Esophagus (tissue), 2 donors: ENCODE data around the gene CDC27. TPM values are rescaled to one million over a fixed set of nuclear protein-coding genes. Genes with fewer than 3 reads are reported as not detected.
"Not testable (repeated sequence)": the region's sequence is repeated elsewhere in the genome, so short reads cannot be mapped to it uniquely, and the experiment has no call there.

Experiments used
- H3K27ac ChIP-seq, 2 donors: one replicate each; pipeline ENCODE4 v1.5.1; 2013; ENCODE audit warnings: low read depth in 2 of 2, mild to moderate bottlenecking in 2 of 2, inconsistent platforms in 1 of 2, low read length in 1 of 2, moderate library complexity in 1 of 2
- H3K27me3 ChIP-seq, 2 donors: one replicate each; pipeline ENCODE4 v1.6.1; 2013; ENCODE audit warnings: low read length in 2 of 2, control low read depth in 1 of 2, mild to moderate bottlenecking in 1 of 2; ENCODE audit not compliant: insufficient read depth in 2 of 2, control insufficient read depth in 1 of 2
- H3K36me3 ChIP-seq, 2 donors: one replicate each; pipeline ENCODE4 v1.6.1; 2013; ENCODE audit warnings: low read length in 1 of 2; ENCODE audit not compliant: control insufficient read depth in 2 of 2, insufficient read depth in 2 of 2
- H3K4me1 ChIP-seq, 2 donors: one replicate each; pipeline ENCODE4 v1.6.1; 2013; ENCODE audit warnings: low read length in 1 of 2; ENCODE audit not compliant: control insufficient read depth in 2 of 2, insufficient read depth in 2 of 2
- H3K4me3 ChIP-seq, 2 donors: one replicate each; pipeline ENCODE4 v1.5.1; 2013; ENCODE audit warnings: low read length in 2 of 2, mild to moderate bottlenecking in 2 of 2, low read depth in 1 of 2, moderate library complexity in 1 of 2
- H3K9me3 ChIP-seq, 2 donors: one replicate each; pipeline ENCODE4 v1.6.1; 2013; ENCODE audit warnings: mild to moderate bottlenecking in 2 of 2, low read depth in 1 of 2, low read length in 1 of 2, moderate library complexity in 1 of 2; ENCODE audit not compliant: control insufficient read depth in 2 of 2, insufficient read depth in 1 of 2
- WGBS, 2 donors: extraction: QIAGEN DNeasy Blood & Tissue Kit; methylation state at CpG; one replicate each; pipeline ENCODE4 v1.1.7; 2013; 5-methylcytosine and 5-hydroxymethylcytosine counted together
- polyA plus RNA-seq, 2 donors: library from polyadenylated mRNA; stranded (reverse); fragments of 200-250 nt; gene quantifications; one replicate each; pipeline ENCODE4 v1.2.3, GENCODE V29; 2013
- donor health status: healthy with polysubstance abuse.
- donor health status: Bipolar disorder and iron deficiency.

CDC27 gene
- polyA plus RNA-seq, 2 donors: 9.0 to 16.7 TPM

DNA sequence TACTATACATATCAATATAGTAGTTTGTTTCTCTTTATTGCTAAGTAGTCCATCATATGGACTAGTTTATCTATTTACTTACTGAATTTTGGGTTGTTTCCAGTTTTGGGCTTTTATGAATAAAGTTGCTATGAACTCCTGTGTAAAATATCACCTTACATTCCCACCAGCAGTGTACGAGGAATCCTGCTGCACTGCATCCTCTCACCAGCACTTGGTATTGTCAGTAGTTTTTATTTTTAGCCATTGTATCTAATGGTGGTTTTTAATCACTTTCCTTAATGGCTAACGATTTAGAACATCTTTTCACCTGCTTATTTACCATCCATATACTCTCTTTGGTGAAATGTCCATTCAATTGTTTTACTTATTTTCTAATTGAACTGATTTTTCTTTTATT is 24.0 kb downstream of the CDC27 start:
- 87 to 88% methylated on average over 2 of the region's 2 CpGs for WGBS, 2 donors
- Histone ChIP-seq H3K27me3 (no peaks in the 10 kb centered on the region), H3K4me3 (no peak overlapping the region), H3K9me3 (no peaks in the 10 kb centered on the region), H3K4me1 (no peaks in the 10 kb centered on the region), H3K27ac (no peak overlapping the region), H3K36me3 (peaks cover 4 to 5% of the 10 kb centered on the region in 2 donors)

- H3K9me3 ChIP-seq: no peaks in the 10 kb centered on the region
- no peak overlapping the region for H3K4me3 ChIP-seq
- H3K4me1 ChIP-seq: no peaks in the 10 kb centered on the region
- H3K27me3 ChIP-seq: no peaks in the 10 kb centered on the region
- WGBS, 2 donors: 97% methylated on average over 5 of the region's 5 CpGs
- peaks cover 4 to 8% of the 10 kb centered on the region in 2 donors for H3K36me3 ChIP-seq
- H3K27ac ChIP-seq: no peak overlapping the region
Measured at GRCh38 chr17:47164263-47164662, 24.8 kb downstream of the CDC27 start.

DNA sequence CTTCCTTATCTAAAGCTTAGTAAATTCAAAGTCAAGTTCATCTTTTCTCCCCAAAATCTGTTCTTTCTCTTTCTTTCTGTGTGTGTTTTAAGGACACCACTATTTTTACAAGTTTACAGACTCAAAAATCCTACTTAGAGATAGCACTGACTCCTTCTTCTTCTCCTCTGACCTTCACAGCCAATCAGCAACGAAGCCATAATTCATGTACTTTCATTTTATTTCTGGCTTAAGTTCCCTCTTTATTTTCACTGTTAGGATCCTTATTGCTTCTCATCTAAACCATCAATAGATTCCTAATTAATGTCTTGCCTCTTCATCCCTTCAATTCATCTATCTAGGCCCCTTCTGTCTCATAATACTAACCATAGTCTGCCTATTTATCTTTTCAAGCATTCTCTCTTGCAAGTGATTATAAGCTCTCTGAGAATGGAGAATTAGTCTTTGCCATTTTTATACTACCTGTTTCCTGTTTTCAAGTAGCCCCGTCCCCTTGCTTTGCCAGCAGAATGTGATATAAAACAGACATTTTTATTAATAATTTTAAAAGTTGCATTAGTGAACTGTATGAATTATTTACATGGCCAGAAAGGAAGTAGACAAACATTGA is 27.0 kb downstream of the CDC27 start:
- H3K4me1 ChIP-seq: no peaks in the 10 kb centered on the region
- WGBS, 2 donors: 75 to 79% methylated on average over 2 of the region's 2 CpGs
- H3K36me3 ChIP-seq: peaks cover 0 to 9% of the 10 kb centered on the region in 2 donors
- no peak overlapping the region for H3K27ac ChIP-seq
- H3K4me3 ChIP-seq: no peak overlapping the region
- H3K9me3 ChIP-seq: no peaks in the 10 kb centered on the region
- H3K27me3 ChIP-seq: no peaks in the 10 kb centered on the region

- 96% methylated on average over 18 of the region's 18 CpGs for WGBS, 2 donors
- H3K4me1 ChIP-seq: no peaks in the 10 kb centered on the region
- peaks cover 0 to 11% of the 10 kb centered on the region in 2 donors for H3K36me3 ChIP-seq
Measured at GRCh38 chr17:47159315-47159714, 29.8 kb downstream of the CDC27 start.

DNA sequence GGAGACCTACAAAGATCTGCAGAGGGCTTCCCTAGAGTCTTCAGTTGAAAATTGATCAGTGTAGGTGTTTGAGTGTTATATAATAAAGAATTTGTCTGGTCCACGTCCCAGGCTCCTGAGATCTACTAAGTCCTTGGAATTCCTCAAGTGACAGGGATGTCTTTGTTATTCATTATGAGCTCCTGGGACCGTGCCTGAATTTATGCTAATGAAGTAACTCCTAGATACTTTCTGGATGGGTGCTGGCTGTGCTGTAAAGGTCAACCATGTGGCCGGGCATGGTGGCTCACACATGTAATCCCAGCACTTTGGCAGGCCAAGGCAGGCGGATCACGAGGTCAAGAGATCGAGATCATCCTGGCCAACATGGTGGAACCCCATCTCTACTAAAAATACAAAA is 43.7 kb downstream of the CDC27 start:
- Histone ChIP-seq H3K27ac (no peak overlapping the region), H3K4me1 (no peaks in the 10 kb centered on the region), H3K36me3 (peaks cover 0 to 3% of the 10 kb centered on the region in 2 donors), H3K9me3 (no peaks in the 10 kb centered on the region), H3K27me3 (no peaks in the 10 kb centered on the region), H3K4me3 (no peak overlapping the region)
- WGBS, 2 donors: 90 to 91% methylated on average over 6 of the region's 6 CpGs

More at GRCh38 chr17:47159315-47159714, 29.8 kb downstream of the CDC27 start:
- Histone ChIP-seq H3K9me3 (no peaks in the 10 kb centered on the region), H3K27me3 (no peaks in the 10 kb centered on the region), H3K4me3 (no peak overlapping the region), H3K27ac (no peak overlapping the region)

- H3K4me3 ChIP-seq: no peak overlapping the region
- no peaks in the 10 kb centered on the region for H3K4me1 ChIP-seq
- WGBS, 2 donors: 97 to 100% methylated on average over 1 of the region's 1 CpG
- no peaks in the 10 kb centered on the region for H3K9me3 ChIP-seq
- no peaks in the 10 kb centered on the region for H3K27me3 ChIP-seq
- H3K27ac ChIP-seq: no peak overlapping the region
- H3K36me3 ChIP-seq: peaks cover 0 to 3% of the 10 kb centered on the region in 2 donors
Measured at GRCh38 chr17:47135235-47135634, 53.9 kb downstream of the CDC27 start.

DNA sequence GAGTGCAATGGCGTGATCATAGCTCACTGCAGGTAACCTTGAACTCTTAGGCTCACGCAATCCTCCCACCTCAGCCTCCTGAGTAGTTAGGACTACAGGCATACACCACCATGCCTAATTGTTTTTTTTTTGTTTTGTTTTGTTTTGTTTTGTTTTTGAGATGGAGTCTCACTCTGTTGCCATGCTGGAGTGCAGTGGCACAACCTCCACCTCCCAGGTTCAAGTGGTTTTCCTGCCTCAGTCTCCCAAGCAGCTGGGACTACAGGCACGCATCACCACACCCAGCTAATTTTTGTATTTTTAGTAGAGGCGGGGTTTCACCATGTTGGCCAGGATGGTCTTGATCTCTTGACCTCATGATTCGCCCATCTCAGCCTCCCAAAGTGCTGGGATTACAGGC is 54.7 kb downstream of the CDC27 start:
- not testable (repeated sequence) for H3K27ac ChIP-seq, H3K27me3 ChIP-seq, H3K36me3 ChIP-seq, H3K9me3 ChIP-seq, H3K4me3 ChIP-seq, H3K4me1 ChIP-seq
- 90 to 95% methylated on average over 5 of the region's 5 CpGs for WGBS, 2 donors

GRCh38 chr17:47131761-47132160 is 57.3 kb downstream of the CDC27 start:
- WGBS, 2 donors: 97 to 100% methylated on average over 3 of the region's 3 CpGs
- no peaks in the 10 kb centered on the region for H3K9me3 ChIP-seq
- H3K36me3 ChIP-seq: no peaks in the 10 kb centered on the region
- no peaks in the 10 kb centered on the region for H3K27me3 ChIP-seq
- H3K4me3 ChIP-seq: no peak overlapping the region
- no peak overlapping the region for H3K27ac ChIP-seq
- H3K4me1 ChIP-seq: no peaks in the 10 kb centered on the region

- H3K36me3 ChIP-seq, H3K27me3 ChIP-seq, H3K4me3 ChIP-seq, H3K4me1 ChIP-seq, H3K27ac ChIP-seq, H3K9me3 ChIP-seq: not testable (repeated sequence)
- 97 to 98% methylated on average over 3 of the region's 3 CpGs for WGBS, 2 donors
Measured at GRCh38 chr17:47126835-47127234, 62.3 kb downstream of the CDC27 start.

GRCh38 chr17:47123262-47123661 is 65.8 kb downstream of the CDC27 start:
- not testable (repeated sequence) for H3K36me3 ChIP-seq, H3K27ac ChIP-seq, H3K27me3 ChIP-seq, H3K9me3 ChIP-seq, H3K4me1 ChIP-seq, H3K4me3 ChIP-seq
- 88 to 98% methylated on average over 2 of the region's 2 CpGs for WGBS, 2 donors
